ENCODE measurements around the gene RBKS. TPM values are rescaled to one million over a fixed set of nuclear protein-coding genes. Genes with fewer than 3 reads are reported as not detected.
"Not testable (repeated sequence)": the region's sequence is repeated elsewhere in the genome, so short reads cannot be mapped to it uniquely, and the experiment has no call there.

Gene RBKS
- total RNA-seq, 2 experiments from 2014 or later = 2.6 to 3.0 TPM

DNA sequence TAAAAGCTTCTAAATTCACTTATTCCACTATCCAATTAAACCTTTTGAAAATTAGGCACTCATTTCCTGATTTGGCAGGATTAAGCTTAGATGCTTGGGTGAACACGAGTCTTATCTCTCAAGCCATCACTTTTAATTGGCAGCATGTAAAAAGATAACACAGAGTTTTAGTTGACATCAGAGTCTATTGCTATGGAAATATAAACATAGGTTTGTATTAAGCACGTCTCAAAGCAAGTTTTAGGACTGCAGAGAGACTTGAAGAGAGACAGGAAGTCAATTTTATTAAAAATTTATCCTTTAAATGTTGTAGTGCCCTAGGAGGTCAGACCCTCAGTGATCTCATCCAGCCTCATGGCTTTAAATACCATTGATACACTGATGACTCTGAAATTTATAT, 5.6 kb downstream of the RBKS start:
- H3K36me3 ChIP-seq (ENCODE audit: insufficient read depth, low read length) = no peaks in the 10 kb centered on the region
- H3K4me1 Mint-ChIP-seq (ENCODE audit: low read depth) = peaks cover 10% of the 10 kb centered on the region
- no peaks in the 10 kb centered on the region for H3K9me3 ChIP-seq (ENCODE audit: control insufficient read depth in 1 of 2, insufficient read depth in 1 of 2, low read length in 2 of 2)
- intact Hi-C loops (cut with DNase I, micrococcal nuclease) = loop anchor here in 1 of 2 experiments (10.0 kb wide), 1 partner anchor 1100 kb away; the partner anchor contains the start of gene CENPA
- no peak for DNase-seq
- H3K4me3 Mint-ChIP-seq = no peak overlapping the region
- ATAC-seq (ENCODE audit: poor library complexity) = no peak
- H3K4me3 ChIP-seq (ENCODE audit: low read length) = no peak overlapping the region
- no peak overlapping the region for H3K27ac ChIP-seq (ENCODE audit: low read depth in 1 of 2, low read length in 2 of 2)
- H3K27me3 ChIP-seq (ENCODE audit: control insufficient read depth in 1 of 2, insufficient read depth in 2 of 2, low read length in 2 of 2) = no peaks in the 10 kb centered on the region
- H3K36me3 Mint-ChIP-seq (ENCODE audit: low read depth) = no peaks in the 10 kb centered on the region
- no peaks in the 10 kb centered on the region for H3K9me3 Mint-ChIP-seq
- no peaks in the 10 kb centered on the region for H3K27me3 Mint-ChIP-seq
- CTCF ChIA-PET = no interaction called here
- TF ChIP-seq, protein P1, sequence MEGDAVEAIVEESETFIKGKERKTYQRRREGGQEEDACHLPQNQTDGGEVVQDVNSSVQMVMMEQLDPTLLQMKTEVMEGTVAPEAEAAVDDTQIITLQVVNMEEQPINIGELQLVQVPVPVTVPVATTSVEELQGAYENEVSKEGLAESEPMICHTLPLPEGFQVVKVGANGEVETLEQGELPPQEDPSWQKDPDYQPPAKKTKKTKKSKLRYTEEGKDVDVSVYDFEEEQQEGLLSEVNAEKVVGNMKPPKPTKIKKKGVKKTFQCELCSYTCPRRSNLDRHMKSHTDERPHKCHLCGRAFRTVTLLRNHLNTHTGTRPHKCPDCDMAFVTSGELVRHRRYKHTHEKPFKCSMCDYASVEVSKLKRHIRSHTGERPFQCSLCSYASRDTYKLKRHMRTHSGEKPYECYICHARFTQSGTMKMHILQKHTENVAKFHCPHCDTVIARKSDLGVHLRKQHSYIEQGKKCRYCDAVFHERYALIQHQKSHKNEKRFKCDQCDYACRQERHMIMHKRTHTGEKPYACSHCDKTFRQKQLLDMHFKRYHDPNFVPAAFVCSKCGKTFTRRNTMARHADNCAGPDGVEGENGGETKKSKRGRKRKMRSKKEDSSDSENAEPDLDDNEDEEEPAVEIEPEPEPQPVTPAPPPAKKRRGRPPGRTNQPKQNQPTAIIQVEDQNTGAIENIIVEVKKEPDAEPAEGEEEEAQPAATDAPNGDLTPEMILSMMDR (IDR thresholded peaks at IDR 0.05) = no peak
- peaks cover 1% of the 10 kb centered on the region for H3K4me1 ChIP-seq (ENCODE audit: insufficient read depth, low read length)
- POLR2A ChIA-PET = no interaction called here
- H3K27ac Mint-ChIP-seq = no peak overlapping the region

DNA sequence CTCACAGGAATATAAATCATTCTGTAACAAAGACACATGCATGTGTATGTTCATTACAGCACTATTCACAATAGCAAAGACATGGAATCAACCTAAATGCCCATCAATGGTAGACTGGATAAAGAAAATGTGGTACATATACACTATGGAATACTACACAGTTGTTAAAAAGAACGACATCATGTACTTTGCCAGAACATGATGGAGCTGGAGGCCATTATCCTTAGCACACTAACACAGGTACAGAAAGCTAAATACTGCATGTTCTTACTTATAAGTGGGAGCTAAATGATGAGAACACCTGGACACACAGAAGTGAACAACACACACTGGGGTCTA, 7.6 kb downstream of the RBKS start:
- ATAC-seq (ENCODE audit: poor library complexity); H3K4me3 ChIP-seq (ENCODE audit: low read length); DNase-seq; H3K36me3 ChIP-seq (ENCODE audit: insufficient read depth, low read length); H3K27ac ChIP-seq (ENCODE audit: low read depth in 1 of 2, low read length in 2 of 2); H3K36me3 Mint-ChIP-seq (ENCODE audit: low read depth); POLR2A ChIA-PET; H3K9me3 Mint-ChIP-seq; H3K4me1 Mint-ChIP-seq (ENCODE audit: low read depth); H3K9me3 ChIP-seq (ENCODE audit: control insufficient read depth in 1 of 2, insufficient read depth in 1 of 2, low read length in 2 of 2); H3K27me3 ChIP-seq (ENCODE audit: control insufficient read depth in 1 of 2, insufficient read depth in 2 of 2, low read length in 2 of 2); H3K27me3 Mint-ChIP-seq; CTCF ChIA-PET; H3K27ac Mint-ChIP-seq; H3K4me1 ChIP-seq (ENCODE audit: insufficient read depth, low read length); H3K4me3 Mint-ChIP-seq: not testable (repeated sequence)
- intact Hi-C loops (cut with DNase I, micrococcal nuclease) = loop anchor here in 1 of 2 experiments (10.0 kb wide), 1 partner anchor 1098 kb away; the partner anchor contains the start of gene CENPA

DNA sequence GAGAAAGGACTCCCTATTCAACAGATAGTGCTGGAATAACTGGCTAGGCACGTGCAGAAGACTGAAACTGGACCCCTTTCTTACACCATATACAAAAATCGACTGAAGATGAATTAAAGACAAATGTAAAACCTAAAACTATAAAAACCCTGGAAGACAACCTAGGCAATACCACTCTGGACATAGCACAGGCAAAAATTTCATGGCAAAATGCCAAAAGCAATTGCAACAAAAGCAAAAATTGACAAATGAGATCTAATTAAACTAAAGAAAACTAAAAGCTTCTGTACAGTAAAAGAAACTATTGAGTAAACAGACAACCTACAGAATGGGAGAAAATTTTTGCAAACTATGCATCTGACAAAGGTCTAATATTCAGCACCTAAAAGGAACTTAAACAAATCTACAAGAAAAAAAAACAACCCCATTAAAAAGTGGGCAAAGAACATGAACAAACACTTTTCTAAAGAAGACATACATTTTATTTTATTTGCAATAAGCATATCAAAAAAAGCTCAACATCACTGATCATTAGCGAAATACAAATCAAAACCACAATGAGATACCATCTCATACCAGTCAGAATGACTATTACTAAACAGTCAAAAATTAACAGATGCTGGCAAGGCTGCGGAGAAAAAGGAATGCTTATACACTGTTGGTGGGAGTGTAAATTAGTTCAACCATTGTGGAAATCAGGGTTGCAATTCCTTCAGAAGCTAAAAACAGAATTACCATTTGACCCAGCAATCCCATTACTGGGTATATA, 8.2 kb downstream of the RBKS start:
- H3K27ac Mint-ChIP-seq; H3K27me3 ChIP-seq (ENCODE audit: control insufficient read depth in 1 of 2, insufficient read depth in 2 of 2, low read length in 2 of 2); H3K9me3 ChIP-seq (ENCODE audit: control insufficient read depth in 1 of 2, insufficient read depth in 1 of 2, low read length in 2 of 2); H3K4me1 ChIP-seq (ENCODE audit: insufficient read depth, low read length); H3K36me3 ChIP-seq (ENCODE audit: insufficient read depth, low read length); H3K4me1 Mint-ChIP-seq (ENCODE audit: low read depth); H3K4me3 ChIP-seq (ENCODE audit: low read length); H3K27ac ChIP-seq (ENCODE audit: low read depth in 1 of 2, low read length in 2 of 2); POLR2A ChIA-PET; H3K4me3 Mint-ChIP-seq; H3K36me3 Mint-ChIP-seq (ENCODE audit: low read depth); CTCF ChIA-PET; DNase-seq; H3K27me3 Mint-ChIP-seq; ATAC-seq (ENCODE audit: poor library complexity); H3K9me3 Mint-ChIP-seq: not testable (repeated sequence)
- intact Hi-C loops (cut with DNase I, micrococcal nuclease) = loop anchor here in 1 of 2 experiments (10.0 kb wide), 1 partner anchor 1097 kb away; the partner anchor contains the start of gene CENPA

DNA sequence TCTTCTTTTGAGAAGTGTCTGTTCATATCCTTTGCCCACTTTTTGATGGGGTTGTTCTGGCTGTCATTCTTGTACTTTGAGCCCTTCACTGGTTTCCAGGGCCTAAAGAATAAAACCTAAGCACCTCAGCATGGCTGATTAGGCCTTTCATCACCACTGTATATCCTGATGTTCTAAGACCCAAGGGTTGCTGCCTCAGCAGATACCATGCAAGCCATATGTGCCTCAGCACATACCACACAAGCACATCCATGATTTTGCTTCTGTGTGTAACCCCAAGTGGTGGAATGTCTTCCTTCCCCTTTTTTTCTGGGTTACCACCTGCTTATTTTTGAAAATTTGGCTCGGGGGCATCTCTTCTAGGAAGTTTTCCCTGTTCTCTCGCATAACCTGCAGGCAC, 11.4 kb downstream of the RBKS start:
- Mint-ChIP-seq H3K27me3 (no peaks in the 10 kb centered on the region), H3K4me1 (ENCODE audit: low read depth) (no peaks in the 10 kb centered on the region), H3K36me3 (ENCODE audit: low read depth) (peaks cover 5% of the 10 kb centered on the region), H3K4me3 (no peak overlapping the region), H3K9me3 (peaks cover 6% of the 10 kb centered on the region), H3K27ac (no peak overlapping the region)
- no peak overlapping the region for H3K4me3 ChIP-seq (ENCODE audit: low read length)
- DNase-seq = no peak
- CTCF ChIA-PET = no interaction called here
- no peak for ATAC-seq (ENCODE audit: poor library complexity)
- H3K27ac ChIP-seq (ENCODE audit: low read depth in 1 of 2, low read length in 2 of 2) = no peak overlapping the region
- no peaks in the 10 kb centered on the region for H3K36me3 ChIP-seq (ENCODE audit: insufficient read depth, low read length)
- H3K27me3 ChIP-seq (ENCODE audit: control insufficient read depth in 1 of 2, insufficient read depth in 2 of 2, low read length in 2 of 2) = no peaks in the 10 kb centered on the region
- POLR2A ChIA-PET = no interaction called here
- intact Hi-C loops (cut with DNase I, micrococcal nuclease) = no loop called here
- TF ChIP-seq, protein P1 (IDR thresholded peaks at IDR 0.05) = no peak
- H3K9me3 ChIP-seq (ENCODE audit: control insufficient read depth in 1 of 2, insufficient read depth in 1 of 2, low read length in 2 of 2) = no peaks in the 10 kb centered on the region
- H3K4me1 ChIP-seq (ENCODE audit: insufficient read depth, low read length) = no peaks in the 10 kb centered on the region

All from CD4-positive, alpha-beta T cell (primary cell).